GM04504 (cell line): ENCODE measurements around the gene CLTB.

ENCODE experiments used
- DNase-seq: peaks from one replicate; pipeline ENCODE4 v3.0.0-alpha.2; 2012; ENCODE audit warnings: low read depth

The CLTB gene

DNA sequence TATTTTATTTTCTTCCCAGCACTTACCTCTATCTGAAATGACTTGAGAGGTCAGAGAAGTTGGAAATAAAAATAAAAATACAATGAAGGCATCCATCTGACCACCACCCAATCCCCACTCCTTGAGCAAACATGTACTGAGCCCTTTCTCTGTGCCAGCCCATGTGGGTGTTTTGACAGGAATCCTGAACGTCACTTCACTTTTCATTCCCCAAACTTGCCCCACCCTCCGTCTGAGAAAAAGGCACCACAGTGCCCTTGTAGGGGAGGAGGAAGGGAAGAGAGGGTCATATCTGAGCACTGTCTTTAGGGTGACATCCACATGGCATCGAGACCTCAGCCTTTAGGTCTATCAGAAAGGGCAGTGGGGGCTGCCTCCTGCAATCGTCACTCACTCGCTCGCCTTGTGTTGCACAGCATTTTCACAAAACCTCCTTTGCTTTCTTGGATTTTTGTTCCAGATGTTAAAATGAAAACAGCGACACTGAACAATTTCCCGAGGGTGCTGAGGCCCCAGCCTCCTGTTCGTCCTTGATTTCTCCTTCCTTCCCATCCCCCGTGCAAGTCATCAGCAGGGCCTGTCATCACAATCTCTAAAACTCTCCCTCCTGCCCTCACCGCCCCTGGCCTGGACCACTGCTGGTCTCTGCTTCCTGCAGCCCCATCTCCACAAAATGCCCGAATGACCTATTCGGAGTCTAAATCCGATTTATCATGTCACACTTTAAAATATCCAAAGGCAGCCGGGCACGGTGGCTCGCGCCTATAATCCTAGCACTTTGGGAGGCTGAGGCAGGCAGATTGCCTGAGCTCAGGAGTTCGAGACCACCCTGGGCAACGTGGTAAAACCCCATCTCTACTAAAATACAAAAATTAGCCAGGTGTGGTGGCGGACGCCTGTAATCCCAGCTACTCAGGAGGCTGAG, 14.8 kb downstream of the CLTB start:
- no peak for DNase-seq

DNA sequence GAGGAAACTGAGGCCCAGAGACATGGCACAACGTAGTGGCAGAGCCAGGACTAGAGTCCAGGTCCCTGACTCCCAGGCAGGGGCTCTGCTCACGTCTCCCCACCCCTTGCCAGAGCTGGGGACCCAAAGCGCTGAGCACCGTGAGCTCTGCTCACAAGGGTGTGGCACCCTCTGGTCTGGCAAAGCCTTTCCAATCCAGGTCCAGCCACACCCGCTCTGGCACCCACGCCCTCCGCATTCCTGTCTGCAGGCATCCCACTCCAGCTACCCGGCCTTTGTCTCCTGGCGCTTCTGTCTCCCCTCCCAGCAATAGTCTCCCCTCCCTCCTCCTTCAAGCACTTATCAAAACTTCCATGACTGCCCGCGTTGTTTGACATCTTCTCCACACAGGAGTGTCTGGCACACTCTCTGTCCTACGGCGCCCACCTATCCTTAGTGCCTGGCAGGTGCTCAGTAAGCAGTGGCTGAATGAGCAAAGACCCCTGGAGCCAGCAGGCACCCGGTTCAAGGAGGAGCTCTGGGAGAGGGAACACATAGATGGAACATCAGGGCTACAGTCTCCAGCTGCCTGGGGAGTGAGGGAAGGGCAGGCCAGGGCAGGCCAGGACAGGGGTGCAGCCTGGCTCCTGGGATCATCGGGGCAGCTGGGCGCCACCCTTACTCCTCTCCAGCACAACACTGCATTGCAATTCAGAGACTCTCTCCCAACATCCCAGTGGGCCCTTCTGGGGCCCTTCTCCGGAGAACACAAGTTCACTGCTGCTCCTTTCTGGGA, 15.8 kb downstream of the CLTB start:
- no peak for DNase-seq

DNA sequence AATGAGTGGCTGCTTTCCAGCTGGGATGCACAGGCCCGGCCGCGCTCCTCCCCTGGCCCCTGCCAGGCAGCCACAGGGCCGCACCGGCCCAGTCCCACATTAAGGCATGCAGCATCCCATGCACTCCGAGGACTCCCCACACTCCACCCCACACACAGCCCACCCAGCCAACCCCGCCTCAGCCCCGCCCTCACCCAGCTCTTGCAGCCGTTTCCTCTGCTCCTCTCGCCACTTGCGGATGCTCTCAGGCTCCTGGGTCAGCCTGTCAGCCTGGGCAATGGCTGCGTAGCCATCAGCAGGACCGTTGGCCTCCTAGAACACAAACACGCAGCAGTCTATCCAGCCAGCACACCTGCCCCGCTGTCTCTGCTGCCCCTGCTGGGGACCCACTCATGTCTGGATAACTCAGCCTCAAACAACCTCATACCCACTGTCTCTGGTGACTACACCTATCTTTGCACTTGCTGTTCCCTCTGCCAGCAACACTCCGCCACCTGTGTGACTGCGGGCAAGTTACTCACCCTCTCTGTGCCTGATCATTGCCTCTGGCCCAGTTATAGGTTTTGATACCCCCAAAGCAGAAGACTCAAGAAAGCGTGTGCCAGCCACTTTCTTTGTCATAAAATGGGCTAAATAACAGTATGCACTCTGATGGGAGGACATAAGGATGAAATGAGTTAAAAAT, 18.5 kb downstream of the CLTB start:
- DNase-seq, result no peak

GRCh38 chr5:176396330-176396729, 20.0 kb downstream of the CLTB start:
- no peak for DNase-seq

DNA sequence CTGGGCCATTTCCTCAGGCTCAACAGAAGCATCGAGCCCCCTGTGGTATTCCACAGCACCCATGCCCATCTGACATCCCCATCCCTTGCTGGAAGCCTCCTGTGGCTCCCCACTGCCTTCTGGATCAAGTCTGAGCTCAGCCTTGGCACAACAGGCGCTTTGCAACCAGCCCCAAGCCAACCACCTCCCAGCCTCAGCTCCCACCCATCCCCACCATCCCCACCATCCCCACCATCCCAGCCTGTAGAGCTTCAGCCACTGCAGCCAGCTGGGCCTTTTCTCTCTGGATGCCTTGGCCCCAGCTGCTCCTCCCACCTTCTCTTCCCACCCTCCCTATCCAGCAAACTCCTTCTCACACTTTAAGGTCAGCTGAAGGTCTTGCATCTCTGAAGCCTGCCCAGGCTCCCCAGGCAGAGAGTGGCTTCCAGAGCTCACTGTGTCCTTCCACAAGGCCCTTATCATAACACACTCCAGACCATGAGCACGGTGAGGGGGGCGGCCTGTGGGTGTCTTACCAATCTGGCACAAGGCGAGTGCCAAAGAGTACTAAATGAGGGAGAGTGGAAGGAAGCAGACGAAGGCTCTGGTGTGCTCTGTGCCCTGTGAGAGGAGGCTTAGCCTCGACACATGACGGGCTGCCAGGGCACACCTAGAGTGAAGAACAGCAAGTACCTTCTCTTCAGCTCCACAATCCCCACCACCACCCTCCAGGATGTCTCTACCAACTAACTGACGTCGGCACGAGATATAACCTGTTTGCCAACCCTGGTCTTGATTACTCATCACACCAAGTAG, 21.3 kb downstream of the CLTB start:
- no peak for DNase-seq

GRCh38 chr5:176394096-176394495, 22.2 kb downstream of the CLTB start:
- DNase-seq, result no peak

DNA sequence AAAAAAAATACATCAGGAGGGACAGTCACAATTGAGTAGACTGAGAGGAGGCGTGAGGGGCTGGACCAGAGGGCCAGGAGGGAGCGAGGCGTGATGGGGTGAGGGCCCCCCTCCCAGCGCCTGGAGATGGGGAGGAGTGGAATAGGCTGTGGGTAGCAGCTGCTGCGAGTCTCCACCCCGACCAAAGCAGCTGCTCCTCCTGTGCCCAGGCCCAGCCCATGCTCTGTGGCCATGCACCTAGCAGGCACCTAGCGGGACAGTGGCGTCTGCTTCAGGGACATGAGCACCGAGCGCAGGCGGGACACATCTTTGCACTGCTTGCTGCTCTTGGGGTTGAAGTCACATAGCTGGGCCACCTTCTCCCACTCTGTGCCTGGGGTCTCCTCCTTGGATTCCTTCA, 23.8 kb downstream of the CLTB start:
- no peak for DNase-seq

DNA sequence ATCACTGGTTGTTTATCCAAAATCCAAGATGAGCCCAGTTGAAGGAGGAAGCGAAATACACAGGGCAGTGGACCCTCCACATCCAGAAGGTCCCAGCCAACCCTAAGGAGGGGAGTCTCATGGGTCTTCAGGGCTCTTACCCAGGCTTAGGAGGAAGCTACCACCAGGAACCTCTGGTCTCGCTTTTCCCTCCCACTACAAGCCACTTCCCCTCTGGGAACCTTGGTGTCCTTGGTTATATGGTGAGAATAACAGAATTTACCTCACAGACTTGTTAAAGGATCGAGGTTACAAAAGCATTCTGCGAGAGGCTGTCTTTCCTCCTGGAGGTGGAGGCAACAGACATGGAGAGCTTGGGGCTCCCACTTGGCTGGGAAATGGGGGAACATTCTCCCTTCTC, 24.3 kb downstream of the CLTB start:
- DNase-seq, result no peak

DNA sequence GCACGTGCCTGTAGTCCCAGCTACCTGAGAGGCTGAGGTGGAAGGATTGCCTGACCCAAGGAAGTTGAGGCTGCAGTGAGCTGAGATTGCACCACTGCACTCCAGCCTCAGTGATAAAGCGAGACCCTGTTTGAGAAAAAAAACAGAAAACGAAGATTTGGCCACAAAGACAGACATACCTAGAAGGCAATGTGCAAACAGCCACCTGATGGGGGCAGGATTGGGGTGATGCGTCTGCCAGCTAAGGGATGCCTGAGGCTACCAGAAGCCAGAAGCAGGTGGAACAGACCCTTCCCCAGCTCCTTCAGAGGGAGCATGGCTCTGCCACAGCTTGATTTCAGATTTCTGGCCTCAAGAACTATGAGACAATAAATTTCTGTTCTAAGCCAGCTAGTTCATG, 24.9 kb downstream of the CLTB start:
- no peak for DNase-seq

DNA sequence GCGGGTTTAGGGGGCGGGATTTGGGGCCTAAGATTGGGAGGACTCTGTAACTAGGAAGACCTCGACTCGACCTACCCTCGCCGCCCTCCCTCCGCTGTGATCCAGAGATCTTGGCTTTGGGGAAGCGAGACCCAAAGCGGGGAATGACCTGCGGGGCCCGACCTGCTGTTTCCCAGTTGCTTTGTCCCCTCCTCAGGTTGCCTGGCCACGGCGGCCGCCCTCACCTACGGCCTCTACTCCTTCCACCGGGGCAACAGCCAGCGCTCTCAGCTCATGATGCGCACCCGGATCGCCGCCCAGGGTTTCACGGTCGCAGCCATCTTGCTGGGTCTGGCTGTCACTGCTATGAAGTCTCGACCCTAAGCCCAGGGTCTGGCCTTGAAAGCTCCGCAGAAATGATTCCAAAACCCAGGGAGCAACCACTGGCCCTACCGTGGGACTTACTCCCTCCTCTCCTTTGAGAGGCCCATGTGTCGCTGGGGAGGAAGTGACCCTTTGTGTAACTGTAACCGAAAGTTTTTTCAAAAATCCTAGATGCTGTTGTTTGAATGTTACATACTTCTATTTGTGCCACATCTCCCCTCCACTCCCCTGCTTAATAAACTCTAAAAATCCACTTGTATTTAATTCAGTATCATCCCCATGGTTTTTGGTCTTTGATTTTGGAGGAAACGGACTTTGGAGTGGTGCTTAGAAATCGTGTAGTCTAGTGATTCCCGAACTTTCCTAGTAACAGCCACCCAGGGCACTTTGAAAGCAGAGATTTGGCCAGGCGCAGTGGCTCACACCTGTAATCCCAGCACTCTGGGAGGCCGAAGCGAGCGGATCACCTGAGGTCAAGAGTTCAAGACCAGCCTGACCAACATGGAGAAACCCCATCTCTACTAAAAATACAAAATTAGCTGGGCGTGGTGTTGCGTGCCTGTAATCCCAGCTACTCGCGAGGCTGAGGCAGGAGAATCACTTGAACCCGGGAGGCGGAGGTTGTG, 26.9 kb downstream of the CLTB start:
- no peak for DNase-seq

DNA sequence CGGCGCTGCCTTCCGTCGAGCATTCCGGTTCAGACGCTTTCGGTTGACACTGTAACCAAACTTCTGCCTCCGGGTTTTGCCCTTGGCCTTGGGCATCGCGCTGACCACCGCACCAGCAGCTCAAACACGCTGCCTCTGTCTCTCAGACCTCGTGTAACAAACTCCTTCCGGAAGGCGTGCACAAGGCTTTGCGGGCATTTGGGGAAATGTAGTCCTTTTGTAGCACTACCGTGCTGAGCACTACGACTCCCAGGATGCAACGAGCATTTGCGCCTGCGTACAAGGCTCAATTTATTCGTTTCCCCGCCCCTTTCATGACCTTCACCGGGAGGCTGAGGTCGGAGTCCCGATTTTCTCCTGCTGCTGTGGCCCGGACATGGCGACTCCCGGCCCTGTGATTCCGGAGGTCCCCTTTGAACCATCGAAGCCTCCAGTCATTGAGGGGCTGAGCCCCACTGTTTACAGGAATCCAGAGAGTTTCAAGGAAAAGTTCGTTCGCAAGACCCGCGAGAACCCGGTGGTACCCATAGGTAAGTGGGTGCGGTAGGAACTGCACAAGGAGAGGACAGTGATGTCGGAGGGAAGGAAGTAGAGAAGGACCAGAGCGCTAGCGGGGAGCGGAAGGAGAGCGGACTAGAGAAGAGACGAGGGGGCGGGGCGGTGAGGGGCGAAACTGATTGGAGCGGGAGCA, 27.8 kb downstream of the CLTB start, which contains the start of the genes HIGD2A and NOP16:
HIGD2A (plus strand) TSS at position 308 of the 691 bp plus-strand sequence; CDS start at position 377, 69 bp downstream.
NOP16 (minus strand) TSS at position 155 of the 691 bp plus-strand sequence; CDS start at position 96, 59 bp downstream.
- peak; percentile 98 for DNase-seq

DNA sequence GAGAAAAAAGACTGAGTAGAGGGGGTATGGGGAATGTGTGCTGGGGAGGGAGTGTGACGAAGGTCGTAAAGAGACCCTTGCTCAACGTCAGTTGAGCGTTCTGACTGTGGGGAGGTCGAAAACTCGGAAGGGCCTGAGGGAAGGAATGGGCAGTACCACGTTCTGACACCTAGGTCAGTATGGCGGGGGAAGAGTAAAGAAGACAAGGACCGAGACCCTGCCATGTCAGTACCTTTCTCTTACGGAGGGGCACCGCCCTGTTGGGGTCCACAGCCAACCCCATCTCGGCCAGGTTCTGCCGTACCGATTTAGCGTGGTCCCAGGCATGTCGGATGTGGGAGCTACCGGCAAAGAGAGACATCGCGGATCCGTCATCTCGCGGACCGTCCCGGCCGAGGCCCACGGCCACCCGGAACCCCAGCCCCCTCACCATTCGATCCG, 28.3 kb downstream of the CLTB start:
- DNase-seq, result no peak

DNA sequence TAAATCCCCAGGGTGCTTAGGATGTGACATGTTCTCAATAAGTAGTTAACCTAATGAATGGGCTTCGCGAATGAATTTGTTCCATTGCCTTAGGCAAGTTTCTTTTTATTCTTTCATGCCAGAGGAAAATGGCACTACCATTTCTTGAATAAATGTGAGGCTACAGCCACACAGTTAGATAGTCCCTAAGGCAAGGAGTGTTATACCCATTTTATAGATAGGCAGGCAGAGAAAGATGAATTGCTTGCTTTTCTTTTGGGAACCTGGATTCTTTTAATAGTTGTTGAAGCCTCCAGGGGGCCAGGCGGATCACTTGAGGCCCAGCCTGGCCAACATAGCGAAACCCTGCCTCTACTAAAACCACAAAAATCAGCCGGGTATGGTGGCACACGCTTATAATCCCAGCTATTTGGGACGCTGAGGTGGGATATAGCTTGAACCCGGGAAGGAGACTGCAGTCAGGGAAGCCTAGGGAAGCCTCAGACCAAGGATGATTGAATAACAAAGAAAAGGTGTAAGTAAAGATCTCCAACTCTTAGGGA, 28.9 kb downstream of the CLTB start:
- no peak for DNase-seq

- no peak for DNase-seq
These were observed 29.8 kb downstream of the CLTB start for GRCh38 chr5:176386491-176386890.

DNA sequence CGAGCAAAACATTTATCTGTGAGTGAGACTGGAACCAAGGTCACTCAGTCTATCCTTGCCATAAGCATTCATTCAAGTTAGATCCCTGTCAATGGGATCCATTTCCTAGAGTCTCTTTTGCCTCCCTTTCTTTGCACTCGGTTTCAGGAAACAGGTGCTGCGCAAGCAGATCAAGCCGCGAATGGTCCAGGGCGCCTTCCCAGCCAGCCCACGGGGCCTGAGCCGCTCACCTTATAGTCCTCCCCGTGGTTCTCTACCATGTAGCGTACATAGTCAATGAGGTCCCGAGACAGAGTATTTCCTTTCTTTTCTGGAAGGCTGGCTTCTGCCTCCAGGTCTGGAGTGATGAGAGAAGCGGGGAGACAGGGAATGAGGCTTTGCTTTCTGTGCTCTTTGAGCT, 31.3 kb downstream of the CLTB start:
- no peak for DNase-seq

DNA sequence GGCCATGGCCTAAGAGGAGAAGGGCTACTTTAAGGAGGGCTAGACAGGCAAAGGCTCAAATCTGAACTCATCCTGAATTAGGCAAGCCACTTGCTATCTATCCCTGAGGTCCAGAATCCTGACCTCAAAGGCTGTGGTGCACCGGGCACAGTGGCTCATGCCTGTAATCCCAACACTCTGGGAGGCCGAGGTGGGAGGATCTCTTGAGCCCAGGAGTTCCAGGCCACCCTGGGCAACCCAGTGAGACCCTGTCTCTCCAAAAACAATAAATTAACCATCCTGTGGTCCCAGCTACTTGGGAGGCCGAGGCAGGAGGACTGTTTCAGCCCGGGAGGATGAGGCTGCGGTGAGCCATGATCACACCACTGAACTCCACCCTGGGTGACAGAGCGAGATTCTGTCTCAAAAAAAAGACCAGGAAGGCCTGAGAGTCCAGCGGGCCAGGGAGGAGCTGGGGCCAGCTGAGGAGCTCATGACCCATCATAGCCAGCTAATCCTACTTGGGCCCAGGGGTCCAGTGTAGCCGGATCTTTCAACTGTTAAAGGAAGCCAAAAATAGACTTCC, 31.9 kb downstream of the CLTB start:
- DNase-seq, result no peak

DNA sequence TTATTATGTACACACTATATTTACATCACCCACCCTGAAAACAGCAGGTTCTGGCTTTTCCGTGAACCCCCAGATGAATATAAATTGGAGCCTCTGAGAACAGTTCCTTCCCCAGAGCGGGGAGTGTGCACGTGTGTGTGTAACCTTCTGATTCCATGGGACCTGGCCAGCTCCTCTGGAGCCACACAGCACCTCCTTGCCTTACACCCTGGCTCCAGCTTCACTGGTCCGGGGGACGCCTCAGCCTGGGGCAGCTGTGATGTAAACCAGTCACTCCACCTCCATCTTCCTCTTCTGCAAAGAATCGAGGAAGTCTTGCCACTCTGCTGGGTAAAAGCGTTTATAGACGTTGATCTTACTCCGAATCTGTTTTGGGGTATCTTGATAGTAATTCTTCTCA, 32.4 kb downstream of the CLTB start:
- DNase-seq, result no peak

GRCh38 chr5:176383248-176383905, 33.0 kb downstream of the CLTB start:
- DNase-seq, result no peak
